Parathyroid adenoma (tissue), 2 donors: ENCODE data around the gene CD84.

ENCODE experiments used
- H2AFZ ChIP-seq: fragments of 300-600 bp; sonication (generic); one replicate; pipeline ENCODE4 v1.7.0; 2017; ENCODE audit warnings: antibody characterized with exemption, mild to moderate bottlenecking
- H3K27ac ChIP-seq: fragments of 300-600 bp; sonication (generic); one replicate; pipeline ENCODE4 v1.7.0; 2017
- H3K27me3 ChIP-seq: fragments of 300-600 bp; sonication (generic); one replicate; pipeline ENCODE4 v1.7.0; 2017; ENCODE audit warnings: low read length; ENCODE audit not compliant: control insufficient read depth, insufficient read depth
- H3K36me3 ChIP-seq: fragments of 300-600 bp; sonication (generic); one replicate; pipeline ENCODE4 v1.7.0; 2017; ENCODE audit warnings: low read length; ENCODE audit not compliant: control insufficient read depth, insufficient read depth
- H3K4me1 ChIP-seq: fragments of 300-600 bp; sonication (generic); one replicate; pipeline ENCODE4 v1.7.0; 2017; ENCODE audit warnings: control low read depth
- H3K4me2 ChIP-seq: fragments of 300-600 bp; sonication (generic); one replicate; pipeline ENCODE4 v1.7.0; 2017; ENCODE audit warnings: low read length
- H3K4me3 ChIP-seq: fragments of 300-600 bp; sonication (generic); one replicate; pipeline ENCODE4 v1.7.0; 2017; ENCODE audit warnings: low read depth, low read length
- H3K79me2 ChIP-seq: fragments of 300-600 bp; sonication (generic); one replicate; pipeline ENCODE4 v1.7.0; 2017; ENCODE audit warnings: control low read depth
- H3K9ac ChIP-seq: fragments of 300-600 bp; sonication (generic); one replicate; pipeline ENCODE4 v1.7.0; 2017; ENCODE audit warnings: mild to moderate bottlenecking
- H3K9me3 ChIP-seq: fragments of 300-600 bp; sonication (generic); one replicate; pipeline ENCODE4 v1.7.0; 2017; ENCODE audit warnings: low read length; ENCODE audit not compliant: control insufficient read depth
- CTCF ChIP-seq: fragments of 300-600 bp; sonication (generic); IDR thresholded peaks from one replicate; pipeline ENCODE4 v1.7.0; 2017; ENCODE audit warnings: antibody characterized with exemption, mild to moderate bottlenecking
- donor health status: primary hyperparathyroidism.

The CD84 gene

GRCh38 chr1:160581961-160582360 is 2.7 kb upstream of the CD84 start:
- no peak for TF ChIP-seq CTCF
- Histone ChIP-seq H3K9ac (no peak overlapping the region), H3K27me3 (no peaks in the 10 kb centered on the region), H3K27ac (no peak overlapping the region), H3K4me1 (no peaks in the 10 kb centered on the region), H3K79me2 (no peaks in the 10 kb centered on the region), H2AFZ (no peak overlapping the region), H3K4me3 (no peak overlapping the region), H3K36me3 (no peaks in the 10 kb centered on the region), H3K4me2 (no peak overlapping the region), H3K9me3 (no peaks in the 10 kb centered on the region)

GRCh38 chr1:160580221-160580812 is 1.0 kb upstream of the CD84 start:
- TF ChIP-seq CTCF: no peak
- no peak overlapping the region for H3K9ac ChIP-seq
- H3K79me2 ChIP-seq: no peaks in the 10 kb centered on the region
- no peak overlapping the region for H3K4me2 ChIP-seq
- H3K4me1 ChIP-seq: no peaks in the 10 kb centered on the region
- H3K4me3 ChIP-seq: no peak overlapping the region
- H2AFZ ChIP-seq: no peak overlapping the region
- no peaks in the 10 kb centered on the region for H3K27me3 ChIP-seq
- H3K9me3 ChIP-seq: no peaks in the 10 kb centered on the region
- no peaks in the 10 kb centered on the region for H3K36me3 ChIP-seq
- H3K27ac ChIP-seq: no peak overlapping the region

- H3K9ac ChIP-seq: no peak overlapping the region
- H3K4me3 ChIP-seq: peak overlapping the region; percentile 16
- TF ChIP-seq CTCF: no peak
Observed at GRCh38 chr1:160578525-160579191, 638 bp downstream of the CD84 start.

GRCh38 chr1:160578175-160578524 is 1.1 kb downstream of the CD84 start:
- Histone ChIP-seq H3K36me3 (no peaks in the 10 kb centered on the region), H3K27me3 (no peaks in the 10 kb centered on the region), H3K79me2 (no peaks in the 10 kb centered on the region), H3K4me2 (no peak overlapping the region), H3K9ac (no peak overlapping the region), H3K4me1 (no peaks in the 10 kb centered on the region), H3K4me3 (no peak overlapping the region), H2AFZ (no peak overlapping the region), H3K27ac (no peak overlapping the region), H3K9me3 (no peaks in the 10 kb centered on the region)
- no peak for TF ChIP-seq CTCF

More at GRCh38 chr1:160578525-160579191, 638 bp downstream of the CD84 start:
- Histone ChIP-seq H3K27ac (no peak overlapping the region), H3K27me3 (no peaks in the 10 kb centered on the region), H2AFZ (no peak overlapping the region), H3K36me3 (no peaks in the 10 kb centered on the region), H3K79me2 (no peaks in the 10 kb centered on the region), H3K4me1 (no peaks in the 10 kb centered on the region), H3K4me2 (no peak overlapping the region), H3K9me3 (no peaks in the 10 kb centered on the region)

- Histone ChIP-seq H3K27ac (no peak overlapping the region), H3K4me1 (no peaks in the 10 kb centered on the region), H2AFZ (no peak overlapping the region), H3K4me2 (no peak overlapping the region), H3K27me3 (no peaks in the 10 kb centered on the region), H3K9ac (no peak overlapping the region), H3K36me3 (no peaks in the 10 kb centered on the region), H3K4me3 (no peak overlapping the region), H3K9me3 (no peaks in the 10 kb centered on the region), H3K79me2 (no peaks in the 10 kb centered on the region)
- no peak for TF ChIP-seq CTCF
Observed at GRCh38 chr1:160577671-160578070, 1.6 kb downstream of the CD84 start.
